Right renal pelvis (tissue), 4 donors: Measurements from ENCODE around the gene BCL7A. TPM values are rescaled to one million over a fixed set of nuclear protein-coding genes. Genes with fewer than 3 reads are reported as not detected.
"Not testable (repeated sequence)": the region's sequence is repeated elsewhere in the genome, so short reads cannot be mapped to it uniquely, and the experiment has no call there.

ENCODE experiments used
- DNase-seq, 4 donors: peaks; one replicate each; pipeline ENCODE4 v3.0.0-alpha.2; 2013; ENCODE audit warnings: low read depth in 4 of 4, low spot score in 3 of 4, missing footprints in 1 of 4
- polyA plus RNA-seq, 4 donors: library from polyadenylated mRNA; unstranded; fragments of 120-200 nt; gene quantifications; one replicate each; pipeline ENCODE4 v1.2.1, GENCODE V29; 2013; ENCODE audit not compliant: insufficient read length in 4 of 4

The BCL7A gene
- polyA plus RNA-seq, 4 donors, result 34.0 to 39.7 (median 37.6) TPM

GRCh38 chr12:122024132-122024785, 2.6 kb downstream of the BCL7A start:
- no peak for DNase-seq

DNA sequence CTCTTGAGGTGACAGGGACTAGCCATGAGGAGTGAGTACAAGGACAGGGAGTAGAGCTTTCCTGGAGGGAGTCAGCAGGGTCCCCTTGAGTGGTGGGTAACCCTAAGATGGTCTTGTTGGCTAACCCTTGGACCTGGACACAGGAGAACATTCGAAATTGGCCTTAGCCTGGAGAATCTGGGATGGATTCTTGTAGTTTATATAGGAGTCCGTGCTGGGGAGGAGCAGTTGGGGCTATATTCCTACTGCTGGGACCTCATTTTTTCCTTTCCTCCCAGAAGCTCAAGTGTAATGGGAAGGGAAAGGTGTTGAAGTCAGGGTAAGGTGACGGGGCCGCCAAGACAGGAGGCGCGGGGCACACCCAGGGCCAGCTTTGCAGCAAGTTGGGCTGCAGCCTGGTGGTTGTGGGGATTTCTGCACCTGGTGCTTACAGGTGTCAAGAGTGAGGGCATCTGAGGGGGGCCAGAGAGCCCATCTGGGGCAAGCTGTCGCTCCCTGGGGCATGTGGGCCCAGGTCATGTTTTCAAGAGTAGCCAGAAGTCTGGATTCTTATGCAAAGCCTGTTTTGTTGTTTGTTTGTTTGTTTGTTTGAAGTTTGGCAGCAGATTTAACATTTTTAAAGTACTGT, 5.1 kb downstream of the BCL7A start:
- no peak for DNase-seq

DNA sequence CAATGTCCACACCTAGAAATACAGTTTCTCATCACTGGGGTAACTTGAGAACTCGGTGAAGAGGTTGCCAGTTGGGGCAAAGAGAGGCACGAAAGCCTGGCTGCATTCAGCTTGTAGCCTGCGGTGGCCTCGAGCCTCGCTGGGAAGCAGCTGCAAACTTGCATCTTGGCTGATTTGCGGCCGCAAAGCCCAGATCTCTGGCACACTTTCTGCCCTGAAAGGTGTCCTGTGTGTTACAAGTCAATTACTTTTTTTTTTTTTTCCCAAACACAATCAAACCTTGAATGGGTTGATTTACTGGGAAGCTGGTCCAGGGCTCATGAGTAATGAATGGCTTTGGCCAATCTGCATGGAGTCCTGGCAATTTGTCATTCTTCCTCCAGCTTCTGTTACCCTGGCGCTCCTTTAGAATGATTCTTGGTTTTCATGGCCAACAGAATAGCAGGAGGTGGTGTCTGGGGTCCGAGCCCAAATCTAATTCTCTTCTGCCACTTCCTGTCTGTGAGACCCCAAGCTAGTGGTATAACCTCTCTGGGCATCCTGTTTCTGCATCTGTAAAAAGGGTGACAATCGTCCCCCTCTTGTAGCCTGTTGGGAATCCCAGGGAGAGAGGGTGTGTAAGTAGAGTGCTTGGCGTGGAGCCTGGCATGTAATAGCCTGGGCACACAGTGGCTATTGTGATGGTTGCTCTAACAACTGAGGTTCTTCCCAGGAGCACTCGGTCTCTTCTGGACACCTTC, 6.7 kb downstream of the BCL7A start:
- DNase-seq, result no peak

DNA sequence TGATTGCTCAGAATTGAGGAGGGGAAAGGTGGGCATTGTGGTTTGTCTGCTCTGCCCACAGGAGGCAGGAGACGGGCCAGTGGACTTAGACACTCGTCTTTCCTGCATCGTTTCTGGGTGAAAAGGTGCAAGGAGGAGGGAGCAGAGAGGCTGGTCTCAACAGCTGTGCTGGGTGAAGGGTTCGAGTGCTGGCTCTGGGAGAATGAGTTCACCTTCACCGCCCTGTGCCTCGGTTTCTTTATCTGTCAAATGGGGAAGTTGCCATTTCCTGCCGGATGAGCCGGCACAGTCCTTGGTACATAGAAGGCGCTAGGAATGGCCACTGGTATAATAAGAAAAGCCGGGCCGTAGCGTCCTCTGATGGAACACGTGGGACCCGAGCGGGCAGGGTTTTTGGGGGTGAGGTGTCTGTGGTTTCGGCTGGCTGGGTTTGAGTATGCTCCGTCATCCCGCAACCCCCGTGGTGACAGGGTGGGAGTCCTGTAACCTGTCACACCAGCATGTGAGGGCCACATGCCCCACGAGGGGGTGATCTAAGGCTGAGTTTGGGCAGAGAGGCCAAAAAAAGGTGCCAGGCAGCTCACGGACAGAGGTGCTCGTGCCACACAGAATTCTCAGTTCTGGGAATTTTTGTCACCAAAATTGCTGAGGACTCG, 7.3 kb downstream of the BCL7A start:
- no peak for DNase-seq

GRCh38 chr12:122029620-122030423, 8.1 kb downstream of the BCL7A start:
- DNase-seq, result no peak

DNA sequence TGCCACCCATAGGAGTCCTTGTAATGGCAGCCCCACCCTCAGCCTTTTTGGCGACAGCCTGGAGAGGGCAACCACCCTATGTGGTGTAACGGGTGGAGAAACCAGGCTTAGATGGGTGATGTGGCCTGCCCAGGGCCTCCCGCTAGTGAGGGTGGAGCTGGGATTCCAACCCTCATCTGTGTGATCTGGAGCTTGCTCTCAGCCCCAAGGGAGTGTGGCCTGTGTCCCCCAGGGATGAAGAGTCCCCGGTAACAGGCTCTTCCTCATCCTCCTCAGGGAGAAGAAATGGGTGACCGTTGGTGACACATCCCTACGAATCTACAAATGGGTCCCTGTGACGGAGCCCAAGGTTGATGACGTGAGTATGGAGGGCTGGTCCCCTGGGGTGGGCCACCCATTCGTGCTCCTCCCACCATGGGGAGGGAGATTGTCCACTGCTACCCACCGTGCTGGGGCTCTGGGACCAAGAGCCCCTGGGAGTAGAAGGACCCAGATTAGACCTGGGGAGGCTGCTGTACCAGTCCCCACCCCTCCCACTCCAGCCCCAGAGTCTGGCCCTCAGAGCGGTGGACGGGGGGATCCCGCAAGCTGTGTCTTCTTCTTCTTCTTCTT, 8.8 kb downstream of the BCL7A start:
- no peak for DNase-seq

DNA sequence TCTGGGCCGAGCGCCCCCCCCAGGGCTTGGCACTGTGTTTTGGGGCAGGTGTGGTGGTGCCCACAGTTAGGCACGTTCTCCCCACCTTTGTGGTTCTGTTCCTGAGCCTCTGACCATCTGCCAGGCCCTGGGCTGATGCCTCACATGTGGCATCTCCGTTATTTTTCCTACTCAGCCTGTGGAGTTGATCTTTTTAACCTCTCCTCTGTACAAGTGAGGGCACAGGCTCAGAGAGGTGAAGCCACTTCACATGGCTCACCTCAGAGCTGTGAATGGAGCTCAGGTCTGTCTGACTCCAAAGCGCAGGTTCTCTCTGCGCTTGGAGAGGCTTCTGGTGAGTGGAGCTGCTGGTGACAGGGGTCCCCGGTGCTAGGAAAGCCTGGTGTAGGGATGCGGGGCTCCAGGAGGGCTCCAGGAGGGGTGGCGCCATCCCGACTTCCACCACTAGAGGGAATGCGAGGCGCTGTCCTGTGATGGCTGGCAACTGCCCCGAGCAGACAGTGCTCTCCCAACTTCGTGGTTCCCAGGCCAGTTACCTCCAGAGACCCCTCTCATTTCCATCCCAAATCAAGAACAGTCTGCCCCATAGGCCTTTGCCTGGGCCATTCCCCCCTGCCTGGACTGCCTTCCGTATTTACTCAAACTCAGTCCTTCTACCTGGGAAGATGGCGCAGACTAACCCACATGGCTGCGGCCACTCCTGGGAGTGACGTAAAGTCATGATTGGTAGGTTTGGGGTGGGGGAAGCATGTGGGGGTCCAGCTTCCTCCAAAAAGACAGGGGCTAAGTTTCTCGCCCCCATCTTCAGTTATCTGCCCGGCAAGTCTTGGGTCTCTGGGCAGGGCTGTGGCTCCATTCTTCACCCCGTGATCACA, 9.9 kb downstream of the BCL7A start:
- no peak for DNase-seq

DNA sequence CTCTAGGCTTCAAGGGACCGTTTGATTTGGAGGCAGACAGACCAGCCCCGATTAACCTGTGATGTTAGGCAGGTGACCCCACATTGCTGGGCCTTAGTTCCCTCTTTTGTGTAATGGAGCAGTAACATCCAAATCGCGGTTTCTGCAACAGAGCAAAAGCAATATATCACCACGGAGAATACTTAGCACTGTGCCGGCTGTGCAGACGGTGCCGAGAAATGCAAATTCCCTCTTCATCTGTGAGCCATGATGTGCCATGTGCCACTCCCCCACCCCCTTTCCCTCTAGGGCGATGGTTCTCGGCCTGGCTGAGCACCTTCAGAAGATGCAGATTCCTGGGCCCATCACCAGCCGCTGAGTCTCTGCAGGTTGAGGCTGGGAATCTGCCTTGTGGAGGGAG, 10.9 kb downstream of the BCL7A start:
- DNase-seq, result no peak

DNA sequence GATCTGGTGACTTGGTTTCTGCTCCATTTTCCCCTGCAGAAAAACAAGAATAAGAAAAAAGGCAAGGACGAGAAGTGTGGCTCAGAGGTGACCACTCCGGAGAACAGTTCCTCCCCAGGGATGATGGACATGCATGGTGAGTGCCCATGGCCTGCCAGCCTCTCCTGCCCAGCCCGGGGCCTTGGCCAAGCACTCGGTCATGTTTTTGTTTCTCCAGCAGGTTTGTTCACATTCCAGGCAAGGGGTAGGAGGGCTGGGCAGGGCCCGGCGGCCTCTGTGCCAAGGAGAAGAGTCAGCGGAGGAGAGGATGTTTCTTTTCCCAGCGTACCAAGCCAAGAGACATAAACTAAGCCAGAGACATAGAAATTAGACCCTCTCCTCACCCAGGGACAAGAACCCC, 13.6 kb downstream of the BCL7A start:
- DNase-seq, result no peak

DNA sequence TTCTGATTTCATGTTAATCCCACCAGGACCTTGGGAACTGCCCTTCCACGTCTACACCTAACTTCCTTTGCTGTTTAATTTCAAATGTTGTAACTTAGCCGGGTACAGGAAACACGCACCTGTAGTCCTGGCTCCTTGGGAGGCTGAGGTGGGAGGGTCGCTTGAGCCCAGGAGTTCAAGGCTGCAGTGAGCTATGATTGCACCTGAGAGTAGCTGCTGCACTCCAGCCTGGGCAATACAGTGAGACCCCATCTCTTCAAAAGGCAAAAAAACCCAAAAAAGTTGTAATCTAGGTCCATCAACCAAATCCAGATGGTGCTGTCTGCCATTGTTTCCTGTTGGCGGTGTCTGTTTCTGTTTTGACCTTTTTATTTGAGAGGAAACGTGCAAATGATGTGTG, 14.5 kb downstream of the BCL7A start:
- DNase-seq, result no peak

GRCh38 chr12:122040579-122041386, 19.1 kb downstream of the BCL7A start:
- DNase-seq, result no peak

DNA sequence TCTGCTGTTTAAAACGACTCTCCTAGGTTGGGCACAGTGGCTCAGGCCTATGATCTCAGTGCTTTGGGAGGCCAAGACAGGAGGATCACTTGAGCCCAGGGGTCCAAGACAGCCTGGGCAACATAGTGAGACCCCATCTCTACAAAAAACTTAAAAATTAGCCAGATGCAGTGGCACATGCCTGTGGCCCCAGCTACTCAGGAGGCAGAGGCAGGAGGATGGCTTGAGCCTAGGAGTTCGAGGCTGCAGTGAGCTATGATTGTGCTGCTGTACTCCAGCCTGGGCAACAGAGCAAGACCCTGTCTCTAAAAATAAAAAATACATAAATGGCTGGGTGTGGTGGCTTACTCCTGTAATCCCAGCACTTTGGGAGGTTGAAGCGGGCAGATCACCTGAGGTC, 19.8 kb downstream of the BCL7A start:
- not testable (repeated sequence) for DNase-seq

- DNase-seq, result no peak
Observed at GRCh38 chr12:122042910-122043309, 21.2 kb downstream of the BCL7A start.

DNA sequence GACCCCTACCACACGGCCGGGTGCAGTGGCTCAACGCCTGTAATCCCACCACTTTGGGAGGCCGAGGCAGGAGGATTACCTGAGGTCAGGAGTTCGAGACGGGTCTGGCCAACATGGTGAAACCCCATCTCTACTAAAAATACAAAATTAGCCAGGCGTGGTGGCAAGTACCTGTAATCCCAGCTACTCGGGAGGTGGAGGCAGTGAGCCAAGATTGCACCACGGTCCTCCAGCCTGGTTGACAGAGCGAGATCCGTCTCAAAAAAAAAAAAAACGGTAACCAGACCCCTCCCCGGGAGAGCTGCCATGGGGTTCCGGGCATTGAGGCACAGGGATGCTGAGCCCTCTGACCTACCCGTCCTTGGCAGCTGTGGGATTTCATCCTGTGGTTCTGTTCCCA, 21.8 kb downstream of the BCL7A start:
- DNase-seq, result no peak

DNA sequence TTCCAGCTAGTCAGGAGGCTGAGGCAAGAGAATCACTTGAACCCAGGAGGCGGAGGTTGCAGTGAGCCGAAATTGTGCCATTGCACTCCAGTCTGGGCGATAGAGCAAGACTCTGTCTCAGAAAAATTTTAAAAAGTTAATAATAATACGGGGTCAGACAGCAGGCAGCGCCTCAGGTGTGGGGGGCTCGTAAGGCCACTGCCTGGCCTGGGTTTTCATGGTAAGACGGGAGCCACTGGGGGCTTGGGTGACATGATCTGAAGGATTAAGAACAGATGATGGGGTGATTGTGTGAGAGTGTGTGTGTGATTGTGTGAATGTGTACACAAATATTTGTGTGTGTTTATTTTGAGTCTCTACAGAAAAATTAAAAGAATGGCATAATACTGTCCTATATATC, 23.6 kb downstream of the BCL7A start:
- no peak for DNase-seq

DNA sequence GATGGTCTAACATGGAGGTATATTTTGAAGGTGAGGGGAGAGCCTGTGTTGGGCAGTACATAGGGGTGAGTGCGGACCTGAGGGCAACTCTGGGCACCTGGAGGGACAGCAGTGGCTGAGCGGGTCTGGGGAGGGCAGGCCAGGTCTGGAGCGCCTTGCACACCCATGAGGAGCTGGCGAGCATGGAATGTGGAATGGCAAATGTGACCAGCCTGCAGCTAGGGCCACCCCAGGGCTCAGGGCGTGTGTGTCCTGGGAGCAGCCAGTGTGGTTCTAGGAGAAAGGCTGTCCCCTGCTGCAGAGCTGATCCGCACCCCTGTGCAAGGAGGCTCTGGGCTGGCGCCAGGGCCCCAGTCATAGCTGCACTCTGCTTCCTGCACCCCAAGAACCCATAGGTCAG, 24.5 kb downstream of the BCL7A start:
- DNase-seq, result no peak

GRCh38 chr12:122048151-122048550, 26.5 kb downstream of the BCL7A start:
- DNase-seq, result no peak

DNA sequence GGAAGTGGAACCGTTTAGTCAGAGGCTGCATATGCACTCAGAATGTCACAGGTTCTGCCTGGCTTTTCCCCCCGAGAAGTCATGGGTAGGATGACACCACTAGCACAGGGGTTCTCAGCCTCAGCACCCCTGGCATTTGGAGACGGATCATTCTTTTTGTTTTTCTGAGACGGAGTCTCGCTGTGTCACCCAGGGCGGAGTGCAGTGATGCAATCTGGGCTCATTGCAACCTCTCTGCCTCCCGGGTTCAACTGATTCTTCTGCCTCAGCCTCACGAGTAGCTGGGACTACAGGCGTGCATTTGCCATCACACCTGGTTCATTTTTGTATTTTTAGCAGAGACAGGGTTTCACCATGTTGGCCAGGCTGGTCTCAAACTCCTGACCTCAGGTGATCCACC, 28.1 kb downstream of the BCL7A start:
- DNase-seq, result no peak
